CD4-positive, alpha-beta T cell (primary cell): Measurements from ENCODE around the gene SLC5A6. TPM values are rescaled to one million over a fixed set of nuclear protein-coding genes. Genes with fewer than 3 reads are reported as not detected.

Experiments
- ATAC-seq: fragments of 200-7000 bp; cut with Tn5 transposase; one replicate; pipeline ENCODE4 v1.10.0; 2022; ENCODE audit warnings: mild to moderate bottlenecking; ENCODE audit not compliant: poor library complexity
- CTCF ChIA-PET: fragments of 350-600 bp; sonication (Branson Sonifier 250); formaldehyde crosslinking; loops from one replicate; lab custom pipeline; 2021; ENCODE audit warnings: antibody characterized with exemption, inconsistent platforms; lab: Charles Lee
- POLR2A ChIA-PET: fragments of 350-600 bp; sonication (Branson Sonifier 250); formaldehyde crosslinking; loops from one replicate; lab custom pipeline; 2021; ENCODE audit warnings: antibody characterized with exemption, inconsistent platforms; lab: Charles Lee
- DNase-seq, 14 experiments: peaks; one replicate each; pipeline ENCODE4 v3.0.0-alpha.2; 2013 to 2020; ENCODE audit warnings: mixed read lengths in 2 of 14
- H3K27ac ChIP-seq, 2 donors: one replicate each; pipeline versions ENCODE4 v1.5.1 to v1.7.0; 2013; ENCODE audit warnings: low read length in 2 of 2, low read depth in 1 of 2, mild to moderate bottlenecking in 1 of 2
- H3K27me3 ChIP-seq, 2 experiments: 1 replicate in 1 of 2; 2 replicates in 1 of 2; pipeline versions ENCODE4 v1.6.1 to v1.7.0; 2013; ENCODE audit warnings: low read length in 2 of 2, control low read depth in 1 of 2, mild to moderate bottlenecking in 1 of 2, moderate library complexity in 1 of 2; ENCODE audit not compliant: insufficient read depth in 2 of 2, control insufficient read depth in 1 of 2
- H3K36me3 ChIP-seq: one replicate; pipeline ENCODE4 v1.6.1; 2013; ENCODE audit warnings: low read length, control low read depth; ENCODE audit not compliant: insufficient read depth
- H3K4me1 ChIP-seq: one replicate; pipeline ENCODE4 v1.6.1; 2013; ENCODE audit warnings: low read length, control low read depth; ENCODE audit not compliant: insufficient read depth
- H3K4me3 ChIP-seq: one replicate; pipeline ENCODE4 v1.5.1; 2013; ENCODE audit warnings: mild to moderate bottlenecking, low read length, moderate library complexity
- H3K9me3 ChIP-seq, 2 experiments: 1 replicate in 1 of 2; 2 replicates in 1 of 2; pipeline versions ENCODE4 v1.6.1 to v1.7.0; 2013; ENCODE audit warnings: low read length in 2 of 2, mild to moderate bottlenecking in 2 of 2, control low read depth in 1 of 2, moderate library complexity in 1 of 2; ENCODE audit not compliant: control insufficient read depth in 1 of 2, insufficient read depth in 1 of 2
- H3K27ac Mint-ChIP-seq: one replicate; pipeline ENCODE4 v1.8.0; 2020; ENCODE audit warnings: mixed read lengths
- H3K27me3 Mint-ChIP-seq: one replicate; pipeline ENCODE4 v1.8.0; 2021; ENCODE audit warnings: mixed read lengths
- H3K36me3 Mint-ChIP-seq: one replicate; pipeline ENCODE4 v1.8.0; 2021; ENCODE audit warnings: low read depth, mixed read lengths
- H3K4me1 Mint-ChIP-seq: one replicate; pipeline ENCODE4 v1.8.0; 2021; ENCODE audit warnings: low read depth, mixed read lengths
- H3K4me3 Mint-ChIP-seq: one replicate; pipeline ENCODE4 v1.8.0; 2020; ENCODE audit warnings: mild to moderate bottlenecking, mixed read lengths
- H3K9me3 Mint-ChIP-seq: one replicate; pipeline ENCODE4 v1.8.0; 2020; ENCODE audit warnings: mixed read lengths
- CTCF ChIP-seq: fragments of 200-600 bp; IDR thresholded peaks from one replicate; pipeline ENCODE4 v1.8.0; 2022; ENCODE audit warnings: antibody characterized with exemption, mild to moderate bottlenecking
- intact Hi-C, 2 experiments: fragments of 100-400 bp; cut with DNase I in 1 of 2; cut with micrococcal nuclease in 1 of 2; formaldehyde crosslinking; loops; one replicate each; pipeline versions ENCODE4 v1.15.1 to v1.9.0; 2023 to 2025; cut with DNase I, micrococcal nuclease
- total RNA-seq, 174 experiments: library from RNA in 2 of 174; stranded (reverse) in 2 of 174; gene quantifications; one replicate each; pipeline ENCODE4 v1.2.3 and lab custom pipeline; 2021 to 2026

Gene SLC5A6
- total RNA-seq, 2 experiments from 2014 or later = 196 to 207 TPM

- no peak overlapping the region for H3K27ac ChIP-seq
Observed at GRCh38 chr2:27214941-27215340, 2.9 kb upstream of the SLC5A6 start.

GRCh38 chr2:27212626-27213471, 781 bp upstream of the SLC5A6 start:
- H3K36me3 Mint-ChIP-seq = peaks cover 71% of the 10 kb centered on the region
- no peaks in the 10 kb centered on the region for H3K9me3 Mint-ChIP-seq
- peak overlapping the region; percentile 96 to 97 for H3K27ac ChIP-seq
- no peaks in the 10 kb centered on the region for H3K27me3 ChIP-seq
- H3K4me1 Mint-ChIP-seq = peaks cover 48% of the 10 kb centered on the region
- peaks cover 31% of the 10 kb centered on the region for H3K4me1 ChIP-seq
- H3K36me3 ChIP-seq = peaks cover 17% of the 10 kb centered on the region
- no peak for TF ChIP-seq CTCF
- H3K27me3 Mint-ChIP-seq = no peaks in the 10 kb centered on the region
- no peaks in the 10 kb centered on the region for H3K9me3 ChIP-seq
- H3K4me3 Mint-ChIP-seq = peak overlapping the region; percentile 92
- intact Hi-C loops = loop anchor here (1.0 to 10.0 kb wide), 14 partner anchors 52 to 1338 kb away; partner anchors contain the start of genes PREB (in 2 of the 2), AGBL5 (in 1 of the 2), ASXL2 (in 1 of the 2) and CENPA (in 1 of the 2)
- peak overlapping the region; percentile 98 for H3K27ac Mint-ChIP-seq
- ChIA-PET CTCF (interaction anchor here (1.2 kb wide), 1 partner anchor 43 kb away, joined by 4 read pairs; no protein-coding TSS in a partner anchor), POLR2A (interaction anchor here (0.5 to 3.2 kb wide), 14 partner anchors 24 to 427 kb away, joined by 3 to 19 read pairs (median 4); partner anchors contain the start of genes AGBL5, CENPA, KHK and OST4)
- DNase-seq = peak in 10 of 14 experiments; percentile 27 to 91 (median 48)
- peak overlapping the region; percentile 78 for H3K4me3 ChIP-seq
- peak; percentile 66 for ATAC-seq

More at GRCh38 chr2:27214941-27215340, 2.9 kb upstream of the SLC5A6 start:
- Mint-ChIP-seq H3K36me3 (peaks cover 58% of the 10 kb centered on the region), H3K9me3 (no peaks in the 10 kb centered on the region), H3K27ac (peak overlapping the region; percentile 93), H3K4me1 (peaks cover 50% of the 10 kb centered on the region), H3K4me3 (no peak overlapping the region), H3K27me3 (no peaks in the 10 kb centered on the region)
- CTCF ChIA-PET = no interaction called here
- POLR2A ChIA-PET = no interaction called here
- no peaks in the 10 kb centered on the region for H3K9me3 ChIP-seq
- ATAC-seq (no peak), DNase-seq (no peak)
- peaks cover 8% of the 10 kb centered on the region for H3K36me3 ChIP-seq
- no peaks in the 10 kb centered on the region for H3K27me3 ChIP-seq
- intact Hi-C loops = loop anchor here (5.0 to 10.0 kb wide), 12 partner anchors 50 to 1340 kb away; partner anchors contain the start of genes AGBL5 (in 1 of the 2), ASXL2 (in 1 of the 2), CENPA (in 1 of the 2) and EIF2B4 (in 1 of the 2)
- H3K4me1 ChIP-seq = peaks cover 40% of the 10 kb centered on the region
- TF ChIP-seq CTCF = no peak
- no peak overlapping the region for H3K4me3 ChIP-seq

GRCh38 chr2:27211241-27211942, 676 bp downstream of the SLC5A6 start:
- H3K36me3 ChIP-seq = peaks cover 31% of the 10 kb centered on the region
- H3K27me3 ChIP-seq = no peaks in the 10 kb centered on the region
- ChIA-PET POLR2A (interaction anchor here (0.6 to 3.2 kb wide), 13 partner anchors 51 to 679 kb away, joined by 3 to 19 read pairs (median 4); partner anchors contain the start of genes AGBL5, CENPA, KHK and OST4), CTCF (interaction anchor here (1.1 kb wide), 1 partner anchor 42 kb away, joined by 3 read pairs; no protein-coding TSS in a partner anchor)
- peak overlapping the region; percentile 98 for H3K4me3 Mint-ChIP-seq
- no peak for ATAC-seq
- H3K27ac Mint-ChIP-seq = peak overlapping the region; percentile 98
- H3K9me3 Mint-ChIP-seq = no peaks in the 10 kb centered on the region
- intact Hi-C loops = loop anchor here (5.0 to 10.0 kb wide), 10 partner anchors 53 to 1337 kb away; partner anchors contain the start of genes AGBL5 (in 1 of the 2), ASXL2 (in 1 of the 2), CENPA (in 1 of the 2) and EIF2B4 (in 1 of the 2)
- H3K4me1 ChIP-seq = peaks cover 19% of the 10 kb centered on the region
- H3K27ac ChIP-seq = peak overlapping the region; percentile 18 to 97
- H3K4me1 Mint-ChIP-seq = peaks cover 33% of the 10 kb centered on the region
- DNase-seq = no peak
- TF ChIP-seq CTCF = no peak
- H3K9me3 ChIP-seq = no peaks in the 10 kb centered on the region
- H3K27me3 Mint-ChIP-seq = no peaks in the 10 kb centered on the region
- H3K4me3 ChIP-seq = peak overlapping the region; percentile 78
- peaks cover 71% of the 10 kb centered on the region for H3K36me3 Mint-ChIP-seq
